Thyroid gland (tissue), 4 donors: ENCODE results near the gene FKBP11. TPM values are rescaled to one million over a fixed set of nuclear protein-coding genes. Genes with fewer than 3 reads are reported as not detected.

Experiments used
- DNase-seq, 2 donors: peaks; one replicate each; pipeline ENCODE4 v3.0.0-alpha.2; 2019
- H3K27ac ChIP-seq, 3 donors: fragments of 200-600 bp; sonication (generic); 1 replicate in 2 of 3; 2 replicates in 1 of 3; pipeline ENCODE4 v1.5.1; 2016 to 2019; ENCODE audit warnings: mild to moderate bottlenecking in 1 of 3, moderate library complexity in 1 of 3
- H3K27me3 ChIP-seq: fragments of 200-600 bp; sonication (generic); one replicate; pipeline ENCODE4 v1.5.1; 2019
- H3K36me3 ChIP-seq, 2 donors: fragments of 200-600 bp; sonication (generic); one replicate each; pipeline ENCODE4 v1.5.1; 2016 to 2019
- H3K4me1 ChIP-seq, 2 donors: fragments of 200-600 bp; sonication (generic); one replicate each; pipeline ENCODE4 v1.5.1; 2017 to 2019
- H3K4me3 ChIP-seq, 3 donors: fragments of 200-600 bp; sonication (generic); replicated peaks in 1 of 3; 1 replicate in 2 of 3; 2 replicates in 1 of 3; pipeline ENCODE4 v1.5.1; 2016; ENCODE audit warnings: mild to moderate bottlenecking in 1 of 3
- H3K9me3 ChIP-seq: fragments of 200-600 bp; sonication (generic); one replicate; pipeline ENCODE4 v1.5.1; 2017
- POLR2A ChIP-seq, 2 donors: fragments of 450-650 bp; IDR thresholded peaks; one replicate each; pipeline ENCODE4 v1.6.1; 2017; ENCODE audit warnings: antibody characterized with exemption in 2 of 2, mild to moderate bottlenecking in 2 of 2, moderate library complexity in 1 of 2
- WGBS, 2 donors: methylation state at CpG; one replicate each; pipeline ENCODE4 v1.1.5; 2017; 5-methylcytosine and 5-hydroxymethylcytosine counted together
- intact Hi-C: fragments of 100-400 bp; cut with DNase I; formaldehyde crosslinking; loops from one replicate; pipeline ENCODE4 v1.15.1; 2023
- total RNA-seq, 4 donors: library from RNA; depleted of rRNA; stranded (reverse); fragments of >200 nt; gene quantifications; one replicate each; pipeline ENCODE4 v1.2.3, GENCODE V29; 2016
- TF ChIP-seq, protein P1 (sequence below), 6 experiments: fragments of 200-600 bp in 3 of 6; fragments of 450-650 bp in 3 of 6; sonication (generic) in 3 of 6; IDR thresholded peaks; one replicate each; pipeline ENCODE4 v1.5.1; 2016 to 2019; ENCODE audit warnings: antibody characterized with exemption in 6 of 6, mild to moderate bottlenecking in 2 of 6, inconsistent platforms in 1 of 6, moderate library complexity in 1 of 6

Gene FKBP11
- total RNA-seq, 4 donors from 2014 or later, result 9.0 to 20.1 (median 16.5) TPM

DNA sequence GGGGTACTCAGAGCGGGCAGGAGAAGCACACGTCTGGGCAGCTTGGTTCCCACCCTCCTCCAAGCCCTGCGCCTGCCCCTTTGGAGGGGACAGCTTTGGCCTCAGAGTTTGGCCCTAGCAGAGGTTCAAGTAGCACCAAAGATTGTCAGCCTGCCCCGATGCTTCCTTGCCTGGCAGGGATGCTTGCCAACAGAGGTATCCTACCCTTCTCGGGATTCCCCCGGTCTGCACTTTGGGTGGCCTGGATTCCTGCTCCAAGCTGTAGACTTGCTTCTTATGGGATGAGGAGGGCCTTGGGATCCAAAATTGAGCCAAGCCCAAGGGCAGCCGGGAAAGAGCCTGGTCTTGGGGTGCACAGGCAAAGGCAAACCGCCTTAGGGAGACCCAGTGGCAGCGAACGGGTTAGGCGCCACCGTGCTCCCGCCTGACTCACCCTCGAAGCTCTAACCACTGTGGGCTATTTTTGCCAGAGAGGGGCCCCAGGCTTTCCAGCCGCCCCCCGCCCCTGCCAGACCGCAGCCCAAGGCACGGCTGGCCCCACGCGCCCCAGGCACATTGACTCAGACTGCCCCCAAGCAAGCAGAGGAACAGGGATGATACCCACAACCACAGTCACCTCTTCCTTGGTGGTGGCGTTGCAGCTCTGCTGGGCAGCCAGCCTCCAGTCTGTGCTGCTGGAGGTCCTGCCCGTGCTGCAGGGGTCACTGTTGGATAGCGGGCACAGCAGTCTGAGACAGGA lies 47.1 kb upstream of the FKBP11 start:
- H3K27ac ChIP-seq, result no peak overlapping the region
- 17 to 19% methylated on average over 9 to 10 of the region's 23 CpGs for WGBS, 2 donors
- DNase-seq, result no peak
- intact Hi-C loops, result no loop called here
- H3K36me3 ChIP-seq, result no peaks in the 10 kb centered on the region
- H3K4me1 ChIP-seq, result peaks cover 21 to 23% of the 10 kb centered on the region in 2 donors
- no peak overlapping the region for H3K4me3 ChIP-seq
- peaks cover 34% of the 10 kb centered on the region for H3K27me3 ChIP-seq
- no peaks in the 10 kb centered on the region for H3K9me3 ChIP-seq
- TF ChIP-seq, protein P1, sequence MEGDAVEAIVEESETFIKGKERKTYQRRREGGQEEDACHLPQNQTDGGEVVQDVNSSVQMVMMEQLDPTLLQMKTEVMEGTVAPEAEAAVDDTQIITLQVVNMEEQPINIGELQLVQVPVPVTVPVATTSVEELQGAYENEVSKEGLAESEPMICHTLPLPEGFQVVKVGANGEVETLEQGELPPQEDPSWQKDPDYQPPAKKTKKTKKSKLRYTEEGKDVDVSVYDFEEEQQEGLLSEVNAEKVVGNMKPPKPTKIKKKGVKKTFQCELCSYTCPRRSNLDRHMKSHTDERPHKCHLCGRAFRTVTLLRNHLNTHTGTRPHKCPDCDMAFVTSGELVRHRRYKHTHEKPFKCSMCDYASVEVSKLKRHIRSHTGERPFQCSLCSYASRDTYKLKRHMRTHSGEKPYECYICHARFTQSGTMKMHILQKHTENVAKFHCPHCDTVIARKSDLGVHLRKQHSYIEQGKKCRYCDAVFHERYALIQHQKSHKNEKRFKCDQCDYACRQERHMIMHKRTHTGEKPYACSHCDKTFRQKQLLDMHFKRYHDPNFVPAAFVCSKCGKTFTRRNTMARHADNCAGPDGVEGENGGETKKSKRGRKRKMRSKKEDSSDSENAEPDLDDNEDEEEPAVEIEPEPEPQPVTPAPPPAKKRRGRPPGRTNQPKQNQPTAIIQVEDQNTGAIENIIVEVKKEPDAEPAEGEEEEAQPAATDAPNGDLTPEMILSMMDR (IDR thresholded peaks at IDR 0.05), result no peak
- TF ChIP-seq POLR2A (IDR thresholded peaks at IDR 0.05), result no peak

DNA sequence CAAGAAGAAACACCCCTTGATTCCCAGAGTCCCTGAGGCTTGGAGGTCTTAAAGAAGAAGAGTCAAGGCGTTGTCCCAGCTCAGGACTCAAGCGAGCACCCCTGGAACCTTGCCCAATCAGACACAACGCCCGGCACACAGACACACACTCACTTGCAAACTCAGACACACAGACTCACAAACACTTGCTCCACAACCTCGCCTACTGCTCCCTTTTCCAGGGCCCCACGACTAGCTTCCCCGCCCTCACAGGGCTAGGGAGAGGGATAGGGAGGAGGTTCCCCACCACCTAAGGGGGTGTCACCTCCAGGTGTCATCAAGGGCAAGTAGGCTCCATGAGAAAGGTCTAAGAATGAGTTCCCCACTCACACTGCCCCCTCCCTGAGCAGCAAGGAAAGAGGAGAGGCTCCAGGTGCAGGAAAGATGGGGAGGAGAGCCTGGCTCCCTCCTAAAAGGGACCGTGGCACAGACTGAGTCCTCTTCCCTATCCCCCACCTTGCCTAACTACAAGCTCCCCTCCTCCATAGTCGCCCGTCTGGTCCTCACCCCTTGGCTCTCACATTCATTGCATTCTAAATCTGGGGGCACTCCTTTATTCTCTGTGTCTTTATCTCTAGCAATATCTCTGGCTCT lies 45.5 kb upstream of the FKBP11 start:
- peak overlapping the region in 1 of 3 donors; percentile 12 for H3K4me3 ChIP-seq
- TF ChIP-seq POLR2A (IDR thresholded peaks at IDR 0.05), result no peak
- TF ChIP-seq, protein P1 (IDR thresholded peaks at IDR 0.05), result no peak
- intact Hi-C loops, result no loop called here

DNA sequence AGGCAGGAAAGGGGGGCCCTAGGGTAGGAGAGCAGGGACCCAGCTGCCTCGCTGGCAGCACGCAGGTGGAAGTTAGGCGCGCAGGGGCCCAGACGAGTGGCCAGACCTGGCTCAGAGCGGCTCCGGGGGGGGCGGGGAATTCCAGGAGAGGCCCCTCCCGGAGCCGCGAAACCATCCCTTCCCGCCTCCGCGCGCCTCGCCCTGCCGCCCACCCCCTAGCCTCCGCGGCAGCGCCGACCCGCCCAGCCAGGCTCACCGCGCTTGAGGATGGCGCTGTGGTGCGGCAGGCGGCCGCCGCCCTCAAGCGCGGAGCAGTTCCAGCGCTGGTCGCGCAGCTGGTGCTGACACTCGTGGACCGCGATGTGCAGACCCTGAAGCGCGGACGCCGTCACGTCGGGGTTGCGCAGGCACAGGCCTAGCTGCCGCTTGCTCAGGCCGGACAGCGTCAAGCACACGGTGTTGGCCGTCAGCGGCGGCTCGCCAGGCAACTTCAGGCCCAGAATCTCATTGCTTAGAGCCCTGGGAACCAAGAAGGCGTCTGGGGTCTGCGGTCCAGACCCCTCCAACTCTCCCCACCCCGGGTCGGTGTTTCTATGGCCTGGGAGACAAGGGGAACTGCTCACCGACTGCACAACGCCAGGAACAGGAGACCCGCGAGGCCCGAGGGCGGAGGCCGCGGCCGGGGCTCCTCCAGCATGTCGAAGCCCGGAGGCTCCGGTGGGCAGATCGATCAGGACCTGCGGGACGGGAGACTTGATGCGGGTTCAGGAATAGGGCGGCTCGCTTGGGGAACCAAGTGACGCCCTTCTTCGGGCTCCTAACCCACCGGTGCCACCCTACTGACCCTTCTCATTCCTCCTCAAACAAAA lies 44.8 kb upstream of the FKBP11 start:
- Histone ChIP-seq H3K4me3 (no peak overlapping the region), H3K27ac (no peak overlapping the region), H3K36me3 (no peaks in the 10 kb centered on the region), H3K4me1 (peaks cover 21 to 23% of the 10 kb centered on the region in 2 donors), H3K9me3 (no peaks in the 10 kb centered on the region), H3K27me3 (peaks cover 29% of the 10 kb centered on the region)
- 9 to 21% methylated on average over 24 to 32 of the region's 77 CpGs for WGBS, 2 donors
- TF ChIP-seq, protein P1 (IDR thresholded peaks at IDR 0.05), result no peak
- TF ChIP-seq POLR2A (IDR thresholded peaks at IDR 0.05), result no peak
- no peak for DNase-seq
- intact Hi-C loops, result no loop called here

More for the DNA sequence above, 45.5 kb upstream of the FKBP11 start:
- H3K9me3 ChIP-seq, result no peaks in the 10 kb centered on the region
- no peak for DNase-seq
- WGBS, 2 donors, result 29 to 37% methylated on average over 10 of the region's 10 CpGs
- peaks cover 21 to 23% of the 10 kb centered on the region in 2 donors for H3K4me1 ChIP-seq
- no peaks in the 10 kb centered on the region for H3K36me3 ChIP-seq
- peaks cover 29% of the 10 kb centered on the region for H3K27me3 ChIP-seq
- H3K27ac ChIP-seq, result no peak overlapping the region

DNA sequence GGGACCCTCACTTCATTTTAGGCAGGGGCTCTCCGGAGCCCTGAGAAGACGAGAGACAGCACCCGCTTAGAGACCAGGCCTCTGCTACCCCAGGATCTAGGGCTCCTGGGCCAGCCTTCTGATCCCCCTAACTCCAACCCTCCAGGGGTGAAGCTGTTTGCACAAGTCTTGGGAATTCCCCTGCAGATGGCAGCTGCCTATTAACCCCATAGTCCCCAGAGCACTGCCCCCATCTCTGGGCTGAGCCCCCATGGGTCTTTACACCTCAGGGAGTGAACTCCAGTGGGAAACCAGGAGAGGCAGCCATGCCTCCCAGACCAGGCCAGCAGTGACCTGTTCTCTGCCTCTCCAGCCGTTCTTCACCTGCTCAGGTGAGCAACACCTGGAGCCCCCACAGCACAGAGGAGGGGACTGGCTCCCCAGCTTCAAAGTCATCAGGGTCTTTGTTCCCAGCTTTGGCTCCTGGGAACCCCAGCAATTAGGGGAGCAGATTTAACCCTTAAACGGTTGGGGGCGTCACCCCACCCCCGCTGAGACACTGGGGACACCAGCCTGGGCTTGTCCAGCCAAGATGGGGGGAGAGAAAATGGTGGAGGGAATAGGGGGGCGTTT lies 44.0 kb upstream of the FKBP11 start:
- H3K9me3 ChIP-seq, result no peaks in the 10 kb centered on the region
- H3K27me3 ChIP-seq, result peaks cover 26% of the 10 kb centered on the region
- H3K27ac ChIP-seq, result no peak overlapping the region
- intact Hi-C loops, result no loop called here
- H3K4me3 ChIP-seq, result no peak overlapping the region
- TF ChIP-seq, protein P1 (IDR thresholded peaks at IDR 0.05), result no peak
- TF ChIP-seq POLR2A (IDR thresholded peaks at IDR 0.05), result no peak
- no peaks in the 10 kb centered on the region for H3K36me3 ChIP-seq
- no peak for DNase-seq
- WGBS, 2 donors, result 54 to 61% methylated on average over 6 to 8 of the region's 8 CpGs
- H3K4me1 ChIP-seq, result peaks cover 21 to 23% of the 10 kb centered on the region in 2 donors
